Measurements from ENCODE around the gene AKAP6.

- TF ChIP-seq POLR2A (IDR thresholded peaks at IDR 0.05; ENCODE audit: low read depth, low read length) (no peak), POLR2AphosphoS5 (IDR thresholded peaks at IDR 0.05; ENCODE audit: low read depth, low read length) (no peak), PAX5 (IDR thresholded peaks at IDR 0.05; ENCODE audit: insufficient read depth, low read length, severe bottlenecking) (no peak), SPI1 (IDR thresholded peaks at IDR 0.05; ENCODE audit: low read depth, low read length) (no peak)
Measured at GRCh38 chr14:32809255-32809654, 480.2 kb downstream of the AKAP6 start.

All from GM12891 (cell line).